OCI-LY3 (cell line): ENCODE results near the gene GNB5.

Experiments
- H2AFZ ChIP-seq: fragments of 200-600, 300-600 bp; shearing (Covaris generic); 2 replicates; pipeline ENCODE4 v1.6.0; 2014; ENCODE audit warnings: antibody characterized with exemption, low read depth, low read length
- H3K27ac ChIP-seq: fragments of 200-600, 300-600 bp; sonication (generic); 2 replicates; pipeline ENCODE4 v1.5.1; 2014; ENCODE audit warnings: mild to moderate bottlenecking, low read length, moderate library complexity, mixed read lengths
- H3K27me3 ChIP-seq: fragments of 200-600, 300-600 bp; sonication (generic); 2 replicates; pipeline ENCODE4 v1.6.1; 2014; ENCODE audit warnings: low read depth, low read length, mixed read lengths
- H3K36me3 ChIP-seq: fragments of 200-600, 300-600 bp; sonication (generic); replicated peaks from 2 replicates; pipeline ENCODE3; 2014; ENCODE audit warnings: low read depth, low read length, mixed read lengths
- H3K4me1 ChIP-seq: fragments of 300-600, 200-600 bp; sonication (generic); 2 replicates; pipeline ENCODE4 v1.6.1; 2014; ENCODE audit warnings: low read length, mixed read lengths
- H3K4me2 ChIP-seq: fragments of 200-600, 300-600 bp; sonication (generic); 2 replicates; pipeline ENCODE4 v1.6.1; 2014; ENCODE audit warnings: low read length, mixed read lengths
- H3K4me3 ChIP-seq: fragments of 300-600, 200-600 bp; sonication (generic); 2 replicates; pipeline ENCODE4 v1.5.1; 2014; ENCODE audit warnings: antibody characterized with exemption, mild to moderate bottlenecking, low read length, moderate library complexity
- H3K79me2 ChIP-seq: fragments of 300-600, 200-600 bp; shearing (Covaris generic); 2 replicates; pipeline ENCODE4 v1.6.1; 2014; ENCODE audit warnings: mild to moderate bottlenecking, low read length, mixed read lengths
- H3K9ac ChIP-seq: fragments of 300-600, 200-600 bp; shearing (Covaris generic); 2 replicates; pipeline ENCODE4 v1.6.0; 2014; ENCODE audit warnings: mild to moderate bottlenecking, low read length, moderate library complexity
- H3K9me3 ChIP-seq: fragments of 200-600, 300-600 bp; shearing (Covaris generic); 2 replicates; pipeline ENCODE4 v1.6.1; 2014; ENCODE audit warnings: low read length, mixed read lengths; ENCODE audit not compliant: insufficient read depth
- H4K20me1 ChIP-seq: fragments of 200-600, 300-600 bp; sonication (generic); 2 replicates; pipeline ENCODE4 v1.6.1; 2016; ENCODE audit warnings: low read length, mixed read lengths; ENCODE audit not compliant: insufficient read depth
- CTCF ChIP-seq: fragments of 200-600, 300-600 bp; sonication (generic); IDR thresholded peaks from 2 replicates; pipeline ENCODE4 v1.5.1; 2014; ENCODE audit warnings: antibody characterized with exemption, low read length, low read depth
- EZH2phosphoT487 ChIP-seq: fragments of 200-600 bp; shearing (Covaris generic); IDR thresholded peaks from 2 replicates; pipeline ENCODE4 v1.6.1; 2018; ENCODE audit warnings: antibody characterized with exemption, mixed run types, low read depth

The GNB5 gene

DNA sequence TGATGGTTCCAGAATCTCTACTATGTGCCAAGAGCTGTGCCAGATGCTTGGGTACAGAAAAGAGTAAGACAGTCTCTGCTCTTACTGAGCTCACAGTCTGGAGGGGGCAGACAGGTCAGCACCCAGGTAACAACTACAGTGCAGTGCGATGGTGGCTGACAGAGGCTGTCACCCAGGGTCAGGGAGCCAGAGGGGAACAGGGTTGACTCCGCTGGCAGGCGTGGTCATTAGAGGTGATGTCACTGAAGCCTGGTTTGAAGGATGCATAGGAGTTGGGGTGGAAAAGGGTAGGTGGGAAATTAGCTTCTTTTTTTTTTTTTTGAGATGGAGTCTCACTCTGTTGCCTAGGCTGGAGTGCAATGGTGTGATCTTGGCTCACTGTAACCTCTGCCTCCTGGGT is 31.5 kb downstream of the GNB5 start:
- no peak for TF ChIP-seq EZH2phosphoT487
- no peak for TF ChIP-seq CTCF
- no peak overlapping the region for H2AFZ ChIP-seq
- peaks cover 3% of the 10 kb centered on the region; the same call in 1 of the 2 replicates for H3K79me2 ChIP-seq
- H3K4me3 ChIP-seq: no peak overlapping the region
- H4K20me1 ChIP-seq: peaks cover 3% of the 10 kb centered on the region
- no peaks in the 10 kb centered on the region for H3K27me3 ChIP-seq
- peaks cover 14% of the 10 kb centered on the region for H3K36me3 ChIP-seq
- no peaks in the 10 kb centered on the region for H3K9me3 ChIP-seq
- H3K27ac ChIP-seq: no peak overlapping the region
- no peak overlapping the region for H3K9ac ChIP-seq
- no peak overlapping the region for H3K4me2 ChIP-seq
- H3K4me1 ChIP-seq: 0 out of 2 replicates have a peak, but pooled peaks cover 2% of the 10 kb centered on the region

GRCh38 chr15:52158084-52158765 is 33.0 kb downstream of the GNB5 start:
- no peaks in the 10 kb centered on the region for H3K27me3 ChIP-seq
- no peaks in the 10 kb centered on the region for H3K4me1 ChIP-seq
- H3K4me3 ChIP-seq: no peak overlapping the region
- no peak overlapping the region for H3K27ac ChIP-seq
- peaks cover 11% of the 10 kb centered on the region for H3K36me3 ChIP-seq
- TF ChIP-seq CTCF (no peak), EZH2phosphoT487 (no peak)
- no peaks in the 10 kb centered on the region for H3K9me3 ChIP-seq
- H3K9ac ChIP-seq: no peak overlapping the region
- H4K20me1 ChIP-seq: peaks cover 3% of the 10 kb centered on the region
- H2AFZ ChIP-seq: no peak overlapping the region
- H3K79me2 ChIP-seq: peaks cover 2% of the 10 kb centered on the region; the same call in 1 of the 2 replicates
- no peak overlapping the region for H3K4me2 ChIP-seq

- Histone ChIP-seq H3K9ac (no peak overlapping the region), H3K27ac (no peak overlapping the region), H4K20me1 (peaks cover 3% of the 10 kb centered on the region; the same call in 1 of the 2 replicates), H3K27me3 (no peaks in the 10 kb centered on the region), H3K36me3 (peaks cover 11% of the 10 kb centered on the region), H3K4me3 (no peak overlapping the region), H3K4me1 (no peaks in the 10 kb centered on the region), H2AFZ (no peak overlapping the region), H3K9me3 (no peaks in the 10 kb centered on the region), H3K79me2 (no peaks in the 10 kb centered on the region), H3K4me2 (no peak overlapping the region)
- TF ChIP-seq EZH2phosphoT487 (no peak), CTCF (no peak)
Measured at GRCh38 chr15:52155878-52156277, 35.3 kb downstream of the GNB5 start.

DNA sequence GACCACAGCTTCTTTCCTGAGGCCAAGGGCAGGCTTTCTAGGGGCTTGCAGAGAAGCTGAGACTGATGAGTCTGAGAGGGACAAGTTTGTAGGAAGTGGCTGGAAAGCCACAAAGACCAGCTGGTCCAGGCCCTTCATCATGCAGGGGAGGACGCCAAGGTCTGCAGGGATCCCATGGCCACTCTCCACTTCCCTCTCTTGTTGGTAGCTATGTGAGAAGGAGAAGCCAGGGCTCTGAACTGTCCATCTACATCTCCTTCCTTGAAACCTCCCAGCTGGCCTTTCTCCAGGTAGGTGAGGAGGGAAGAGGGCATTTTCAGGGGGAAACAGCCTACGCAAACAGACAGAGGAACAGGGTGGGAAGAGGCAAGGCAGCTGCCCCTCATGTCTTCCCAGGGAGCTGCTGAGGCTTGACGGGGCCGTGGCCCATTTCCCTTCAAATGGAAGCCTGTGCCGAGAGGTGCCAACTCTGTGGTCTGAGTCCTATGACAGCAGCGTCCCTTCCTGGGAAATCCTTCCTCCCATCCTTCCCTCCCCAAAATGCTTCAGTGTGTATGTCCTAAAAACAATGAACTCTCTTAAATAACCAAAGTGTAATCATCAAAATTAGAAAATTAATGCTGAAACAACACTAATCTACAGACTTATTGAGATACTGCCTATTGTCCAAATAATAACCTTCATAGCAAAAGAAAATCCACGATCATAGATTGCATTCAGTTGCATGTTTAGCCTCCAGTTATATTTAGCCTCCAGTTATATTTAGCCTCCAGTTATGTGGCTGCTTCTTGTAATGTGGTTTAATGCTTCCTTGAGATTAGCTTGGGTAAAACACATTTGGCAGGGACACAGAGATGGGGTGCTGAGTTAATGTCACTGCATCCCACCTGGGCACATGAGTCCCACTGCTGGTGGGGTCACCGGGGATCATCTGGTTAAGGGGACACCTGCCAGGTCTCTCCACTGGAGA is 36.0 kb downstream of the GNB5 start:
- Histone ChIP-seq H2AFZ (no peak overlapping the region), H3K9ac (no peak overlapping the region), H3K27me3 (no peaks in the 10 kb centered on the region), H3K9me3 (no peaks in the 10 kb centered on the region), H3K36me3 (peaks cover 14% of the 10 kb centered on the region), H3K27ac (no peak overlapping the region), H3K79me2 (no peaks in the 10 kb centered on the region), H3K4me3 (no peak overlapping the region), H3K4me2 (no peak overlapping the region), H4K20me1 (peaks cover 3% of the 10 kb centered on the region; the same call in 1 of the 2 replicates), H3K4me1 (no peaks in the 10 kb centered on the region)
- TF ChIP-seq CTCF: no peak
- no peak for TF ChIP-seq EZH2phosphoT487
